Cardiac muscle cell (in vitro differentiated cells and primary cell): ENCODE data around the gene SEC16A. TPM values are rescaled to one million over a fixed set of nuclear protein-coding genes. Genes with fewer than 3 reads are reported as not detected.

Experiments
- DNase-seq, 2 donors: peaks; one replicate each; pipeline versions ENCODE4 v3.0.0 to v3.0.0-alpha.2; 2010 to 2017; ENCODE audit warnings: low read depth in 1 of 2, low spot score in 1 of 2
- H3K27ac ChIP-seq: fragments of 200-600 bp; sonication (generic); 2 replicates; pipeline ENCODE4 v1.5.1; 2016
- H3K27me3 ChIP-seq: fragments of 200-600 bp; sonication (generic); 2 replicates; pipeline ENCODE4 v1.6.0; 2016; ENCODE audit warnings: control low read depth
- H3K36me3 ChIP-seq: fragments of 200-600 bp; sonication (generic); 2 replicates; pipeline ENCODE4 v1.5.1; 2016; ENCODE audit warnings: control low read depth
- H3K4me1 ChIP-seq: fragments of 200-600 bp; sonication (generic); 2 replicates; pipeline ENCODE4 v1.8.1; 2017; ENCODE audit warnings: low read depth, mild to moderate bottlenecking, mixed run types
- H3K4me3 ChIP-seq: fragments of 200-600 bp; sonication (generic); 2 replicates; pipeline ENCODE4 v1.5.1; 2016; ENCODE audit warnings: mild to moderate bottlenecking
- H3K9me3 ChIP-seq: fragments of 200-600 bp; sonication (generic); 2 replicates; pipeline ENCODE4 v1.5.1; 2017; ENCODE audit warnings: low read depth, mild to moderate bottlenecking, control low read depth
- polyA plus RNA-seq: library from polyadenylated mRNA; unstranded; fragments of >200 nt; fragmentation: Nextera tagmentation; extraction: Ambion mirVana; gene quantifications from 2 replicates; pipeline ENCODE4 v1.2.1, GENCODE V29; 2016
- total RNA-seq: library from RNA; depleted of rRNA; stranded (reverse); fragments of >200 nt; gene quantifications from 2 replicates; pipeline ENCODE4 v1.2.3, GENCODE V29; 2016
- TF ChIP-seq, protein P1 (sequence below): IDR thresholded peaks from 2 replicates; pipeline ENCODE4 v1.5.1; 2012; ENCODE audit warnings: low read depth, mild to moderate bottlenecking, low read length

The SEC16A gene
- total and polyA plus RNA-seq, 2 experiments from 2014 or later = 32.3 to 39.5 TPM

- H3K36me3 ChIP-seq = peaks cover 20% of the 10 kb centered on the region
- no peaks in the 10 kb centered on the region for H3K9me3 ChIP-seq
- peak within 1 kb of the TSS; percentile 64 for H3K27ac ChIP-seq
- peaks cover 6% of the 10 kb centered on the region for H3K4me1 ChIP-seq
- no peaks in the 10 kb centered on the region for H3K27me3 ChIP-seq
- TF ChIP-seq, protein P1, sequence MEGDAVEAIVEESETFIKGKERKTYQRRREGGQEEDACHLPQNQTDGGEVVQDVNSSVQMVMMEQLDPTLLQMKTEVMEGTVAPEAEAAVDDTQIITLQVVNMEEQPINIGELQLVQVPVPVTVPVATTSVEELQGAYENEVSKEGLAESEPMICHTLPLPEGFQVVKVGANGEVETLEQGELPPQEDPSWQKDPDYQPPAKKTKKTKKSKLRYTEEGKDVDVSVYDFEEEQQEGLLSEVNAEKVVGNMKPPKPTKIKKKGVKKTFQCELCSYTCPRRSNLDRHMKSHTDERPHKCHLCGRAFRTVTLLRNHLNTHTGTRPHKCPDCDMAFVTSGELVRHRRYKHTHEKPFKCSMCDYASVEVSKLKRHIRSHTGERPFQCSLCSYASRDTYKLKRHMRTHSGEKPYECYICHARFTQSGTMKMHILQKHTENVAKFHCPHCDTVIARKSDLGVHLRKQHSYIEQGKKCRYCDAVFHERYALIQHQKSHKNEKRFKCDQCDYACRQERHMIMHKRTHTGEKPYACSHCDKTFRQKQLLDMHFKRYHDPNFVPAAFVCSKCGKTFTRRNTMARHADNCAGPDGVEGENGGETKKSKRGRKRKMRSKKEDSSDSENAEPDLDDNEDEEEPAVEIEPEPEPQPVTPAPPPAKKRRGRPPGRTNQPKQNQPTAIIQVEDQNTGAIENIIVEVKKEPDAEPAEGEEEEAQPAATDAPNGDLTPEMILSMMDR = peak; percentile 50
- DNase-seq = peak; percentile 78 to 82
- H3K4me3 ChIP-seq = peak within 1 kb of the TSS; percentile 99
These were observed 43.1 kb downstream of the SEC16A start, which contains the start of gene INPP5E for GRCh38 chr9:136439481-136440408. Gene INPP5E (minus strand): TSS chr9:136439845. CDS start chr9:136439419, 426 bp downstream.

- peak; percentile 26 to 48 for DNase-seq
- peak overlapping the region; percentile 99 for H3K4me3 ChIP-seq
- TF ChIP-seq, protein P1 = no peak
- peaks cover 18% of the 10 kb centered on the region for H3K36me3 ChIP-seq
- H3K27me3 ChIP-seq = no peaks in the 10 kb centered on the region
- peak overlapping the region; percentile 64 for H3K27ac ChIP-seq
- no peaks in the 10 kb centered on the region for H3K9me3 ChIP-seq
- peaks cover 6% of the 10 kb centered on the region for H3K4me1 ChIP-seq
These were observed 44.0 kb downstream of the SEC16A start for GRCh38 chr9:136438548-136439480.

DNA sequence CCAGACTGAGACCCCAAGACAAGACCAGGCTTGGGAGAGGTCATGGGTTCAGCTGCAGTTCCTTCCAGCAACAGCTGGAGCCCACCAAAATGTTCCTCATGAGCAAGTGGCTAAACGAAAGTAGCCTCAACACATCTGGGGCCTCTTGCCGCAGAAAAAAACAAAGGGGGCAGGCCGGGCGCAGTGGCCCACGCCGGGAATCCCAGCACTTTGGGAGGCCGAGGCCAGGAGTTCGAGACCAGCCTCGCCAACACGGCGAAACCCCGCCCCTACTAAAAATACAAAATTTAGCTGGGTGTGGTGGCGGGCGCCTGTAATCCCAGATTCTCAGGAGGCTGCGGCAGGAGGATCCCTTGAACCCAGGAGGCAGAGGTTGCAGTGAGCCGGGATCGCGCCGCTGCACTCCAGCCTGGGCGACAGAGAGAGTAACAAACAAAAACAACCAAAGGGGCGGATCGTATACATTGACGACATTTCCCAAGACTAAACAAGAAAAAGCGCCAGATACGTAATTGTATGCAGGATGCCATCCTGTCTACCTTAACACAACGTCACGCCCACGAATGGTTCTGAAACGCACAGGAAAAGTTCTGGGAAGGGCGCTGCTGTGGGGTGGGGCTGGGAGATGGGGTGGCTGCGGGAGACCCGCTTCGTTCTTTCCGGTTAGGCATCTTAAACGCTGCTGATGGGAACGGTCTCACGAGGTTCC is 44.8 kb downstream of the SEC16A start:
- H3K27me3 ChIP-seq = no peaks in the 10 kb centered on the region
- H3K4me1 ChIP-seq = peaks cover 6% of the 10 kb centered on the region
- no peaks in the 10 kb centered on the region for H3K9me3 ChIP-seq
- peaks cover 11% of the 10 kb centered on the region for H3K36me3 ChIP-seq
- H3K27ac ChIP-seq = no peak overlapping the region
- DNase-seq = no peak
- H3K4me3 ChIP-seq = peak overlapping the region; percentile 99
- TF ChIP-seq, protein P1 = no peak

DNA sequence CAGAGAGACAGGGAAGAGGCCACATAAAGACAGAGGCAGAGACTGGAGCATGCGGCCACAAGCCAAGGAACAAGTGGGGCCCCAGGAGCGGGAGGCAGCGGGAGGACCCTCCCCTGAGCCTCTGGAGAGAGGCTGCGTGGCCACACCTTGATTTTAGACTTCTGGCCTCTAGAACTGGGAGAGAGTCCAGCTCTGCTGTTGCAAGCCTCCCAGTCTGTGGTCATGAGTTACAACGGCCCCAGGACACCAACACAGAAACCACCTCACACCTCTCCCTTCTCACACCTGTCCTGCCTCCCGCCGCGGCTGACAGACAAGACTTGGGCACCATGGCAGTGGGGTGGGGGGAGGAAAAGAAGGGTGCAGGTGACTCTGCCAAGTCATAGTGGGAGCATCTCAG is 45.4 kb downstream of the SEC16A start:
- H3K4me1 ChIP-seq = peaks cover 6% of the 10 kb centered on the region
- H3K9me3 ChIP-seq = no peaks in the 10 kb centered on the region
- no peak overlapping the region for H3K27ac ChIP-seq
- H3K36me3 ChIP-seq = peaks cover 10% of the 10 kb centered on the region
- H3K4me3 ChIP-seq = peak overlapping the region; percentile 99
- DNase-seq = peak in 1 of 2 donors; percentile 51
- TF ChIP-seq, protein P1 = no peak
- H3K27me3 ChIP-seq = no peaks in the 10 kb centered on the region
